ENCODE data around the gene C1QTNF4.
"Not testable (repeated sequence)": the region's sequence is repeated elsewhere in the genome, so short reads cannot be mapped to it uniquely, and the experiment has no call there.

C1QTNF4 gene

GRCh38 chr11:47593934-47594855 is at the start of gene C1QTNF4:
Gene C1QTNF4, minus strand, starts transcription at chr11:47594411. Its CDS starts 3,601 bp downstream, at chr11:47590810.
- DNase-seq: no peak

DNA sequence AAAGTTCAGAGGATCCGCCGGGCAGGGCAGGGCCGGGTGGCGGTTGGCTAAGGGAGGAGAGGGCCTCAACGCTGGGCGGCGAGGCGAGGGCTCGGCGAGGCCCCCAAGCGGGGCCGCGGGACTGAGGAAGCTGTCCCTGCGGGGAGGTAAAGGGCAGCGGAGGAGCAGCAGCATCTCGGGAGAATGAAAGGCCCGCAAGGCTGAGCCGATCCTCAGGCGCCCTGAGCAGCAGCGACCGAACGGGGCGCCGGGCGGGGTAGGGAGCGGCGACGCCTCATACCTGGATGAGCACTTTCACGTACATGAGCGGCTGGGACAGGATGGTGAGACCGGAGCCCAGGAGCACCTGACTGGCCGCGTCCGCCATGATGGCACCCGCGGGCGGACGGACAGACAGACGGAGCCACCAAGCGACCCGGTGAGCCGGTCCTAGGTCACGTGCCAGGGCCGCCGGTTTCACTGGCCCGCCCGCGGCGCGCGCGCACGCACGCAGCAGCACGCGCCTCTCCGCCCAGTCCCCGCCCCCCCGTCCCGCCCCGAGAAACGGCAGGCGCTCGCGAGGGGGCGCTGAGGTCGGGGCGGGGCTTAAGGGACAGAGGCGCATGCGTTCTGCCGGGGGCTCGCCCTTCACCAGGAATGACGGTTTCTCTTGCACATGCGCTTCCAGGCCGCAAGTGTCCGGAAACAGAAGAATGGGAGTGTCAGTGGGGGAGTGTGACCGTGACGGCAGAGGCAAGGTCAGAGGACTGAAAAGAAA is 48.1 kb upstream of the C1QTNF4 start, which contains the start of gene MTCH2:
MTCH2 (minus strand) TSS at position 461 of the 757 bp plus-strand sequence; CDS start at position 367, 94 bp downstream.
- peak; percentile 96 for DNase-seq

- no peak for DNase-seq
These were observed 47.4 kb upstream of the C1QTNF4 start for GRCh38 chr11:47641600-47642098.

DNA sequence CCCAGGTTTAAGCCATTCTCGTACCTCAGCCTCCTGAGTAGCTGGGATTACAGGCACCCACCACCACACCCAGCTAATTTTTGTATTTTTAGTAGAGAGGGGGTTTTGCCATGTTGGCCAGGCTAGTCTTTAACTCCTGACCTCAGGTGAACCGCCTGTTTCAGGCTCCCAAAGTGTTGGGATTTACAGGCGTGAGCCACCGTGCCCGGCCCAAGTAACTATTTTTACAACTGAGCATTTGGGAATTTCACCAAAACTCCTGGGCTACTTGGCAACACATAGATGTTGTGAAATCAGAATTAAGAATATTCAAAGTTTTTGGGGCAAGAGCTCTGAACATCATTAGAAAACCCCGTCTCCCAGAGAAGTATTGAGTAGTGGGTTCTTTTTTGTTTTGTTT is 46.3 kb upstream of the C1QTNF4 start:
- not testable (repeated sequence) for DNase-seq

GRCh38 chr11:47636331-47636730 is 42.1 kb upstream of the C1QTNF4 start:
- DNase-seq: not testable (repeated sequence)

DNA sequence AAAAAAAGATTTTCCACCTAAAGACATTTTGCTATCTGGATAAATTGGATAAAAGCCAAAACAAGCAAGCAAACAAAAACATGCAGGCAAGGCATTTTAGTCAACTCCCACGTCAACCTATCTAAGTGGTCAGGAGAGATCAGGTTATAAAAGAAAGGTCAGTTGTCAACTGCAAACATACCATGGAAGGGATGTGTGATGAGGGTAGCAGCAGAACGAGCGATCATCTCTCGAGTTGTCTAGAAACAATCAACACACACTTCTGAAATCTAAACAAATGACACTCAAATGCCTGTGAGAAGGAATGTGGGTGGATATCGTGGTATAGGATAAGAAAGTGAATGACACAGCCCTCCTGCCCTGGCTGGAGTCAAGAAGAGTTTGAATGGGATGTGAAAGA is 37.3 kb upstream of the C1QTNF4 start:
- no peak for DNase-seq

DNA sequence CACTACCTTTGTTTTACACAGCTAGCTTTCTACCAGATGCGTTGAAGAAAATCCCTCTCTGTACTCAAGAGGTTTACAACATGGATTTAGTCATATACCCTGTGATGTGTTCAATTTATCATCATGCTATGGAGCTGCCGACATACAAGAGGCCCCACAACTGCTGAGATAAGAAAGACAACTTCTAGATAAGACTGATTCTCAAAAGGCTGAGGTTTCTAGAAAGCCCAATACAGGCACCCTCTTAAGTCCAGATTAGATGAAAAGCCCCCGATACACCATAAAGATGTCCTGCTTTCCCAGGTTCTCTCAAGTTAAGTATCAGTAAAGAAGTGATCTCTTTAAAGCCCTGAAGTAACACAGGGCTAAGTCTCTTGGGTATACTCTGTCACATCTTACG is 33.8 kb upstream of the C1QTNF4 start:
- DNase-seq: no peak

GRCh38 chr11:47626234-47626633 is 32.0 kb upstream of the C1QTNF4 start:
- DNase-seq: no peak

DNA sequence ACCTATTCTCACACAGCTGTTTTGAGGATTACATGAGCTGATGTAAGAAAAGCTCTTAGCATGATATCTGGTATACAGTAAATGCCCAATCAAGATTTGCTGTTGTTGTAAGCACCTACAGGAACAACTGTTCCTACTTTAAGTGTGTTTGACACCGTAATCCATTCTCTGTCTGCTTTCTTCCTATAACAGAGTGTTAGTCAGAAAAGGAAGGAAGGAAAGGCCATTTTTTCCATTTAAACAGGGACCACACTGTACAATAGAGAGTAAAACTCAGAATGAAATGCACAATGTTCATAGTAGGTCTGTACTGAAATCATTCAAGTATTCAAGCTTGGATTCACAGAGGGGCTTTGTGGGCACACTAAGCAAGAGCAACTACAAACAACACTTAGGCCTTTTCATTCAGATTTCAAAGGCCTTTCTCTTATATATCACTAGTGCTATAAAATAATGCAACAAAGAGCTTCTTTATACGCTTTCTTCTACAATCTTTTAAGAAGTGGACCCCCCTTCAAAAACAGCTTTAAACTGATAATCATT is 26.7 kb upstream of the C1QTNF4 start:
- no peak for DNase-seq

- no peak for DNase-seq
These were observed 23.2 kb upstream of the C1QTNF4 start for GRCh38 chr11:47617417-47617809.

DNA sequence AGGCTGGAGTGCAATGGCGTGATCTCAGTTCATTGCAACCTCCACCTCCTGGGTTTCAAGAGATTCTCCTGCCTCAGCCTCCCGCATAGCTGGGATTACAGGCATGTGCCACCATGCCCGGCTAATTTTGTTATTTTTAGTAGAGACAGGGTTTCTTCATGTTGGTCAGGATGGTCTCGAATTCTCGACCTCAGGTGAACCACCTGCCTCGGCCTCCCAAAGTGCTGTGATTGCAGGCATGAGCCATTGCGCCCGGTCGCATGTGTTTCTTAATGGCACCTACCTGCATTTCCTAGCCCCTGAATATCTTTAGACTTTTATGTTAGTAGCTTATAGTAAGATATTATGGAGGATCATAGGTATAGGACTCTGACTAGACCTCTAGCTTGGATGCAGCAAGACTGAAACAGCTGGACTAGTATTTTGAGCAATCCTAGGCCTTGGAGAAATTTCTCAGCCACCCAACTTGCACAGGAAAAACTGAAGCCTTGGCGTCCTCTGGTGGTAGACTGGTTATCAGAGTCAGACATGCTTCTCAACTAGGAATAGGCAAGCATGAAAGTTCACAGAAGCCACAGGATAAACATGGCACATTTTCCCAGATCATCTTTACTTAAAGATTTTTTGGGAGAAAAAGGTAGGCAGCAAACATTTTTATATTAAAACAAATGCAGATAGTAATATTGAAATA is 22.7 kb upstream of the C1QTNF4 start:
- DNase-seq: peak; percentile 20 to 42

DNA sequence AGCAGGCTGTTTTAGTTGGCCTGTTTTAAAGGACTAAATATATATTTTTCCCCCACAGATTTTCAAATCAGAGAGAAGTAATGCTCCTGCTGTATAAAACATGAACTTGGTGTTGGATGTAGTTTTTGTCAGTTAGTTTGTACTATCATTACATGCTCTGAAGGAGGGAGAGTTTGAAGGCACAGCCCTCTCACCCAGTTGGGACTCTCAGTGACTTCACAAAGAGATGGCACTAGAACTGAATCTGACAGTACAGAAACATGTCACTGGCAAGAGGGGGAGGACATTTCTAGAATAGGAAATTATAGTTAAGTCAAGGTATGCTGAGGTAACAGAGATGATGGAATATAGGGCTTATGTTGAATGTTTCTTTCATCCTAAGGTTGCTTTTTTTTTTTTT is 21.0 kb upstream of the C1QTNF4 start:
- DNase-seq: no peak

DNA sequence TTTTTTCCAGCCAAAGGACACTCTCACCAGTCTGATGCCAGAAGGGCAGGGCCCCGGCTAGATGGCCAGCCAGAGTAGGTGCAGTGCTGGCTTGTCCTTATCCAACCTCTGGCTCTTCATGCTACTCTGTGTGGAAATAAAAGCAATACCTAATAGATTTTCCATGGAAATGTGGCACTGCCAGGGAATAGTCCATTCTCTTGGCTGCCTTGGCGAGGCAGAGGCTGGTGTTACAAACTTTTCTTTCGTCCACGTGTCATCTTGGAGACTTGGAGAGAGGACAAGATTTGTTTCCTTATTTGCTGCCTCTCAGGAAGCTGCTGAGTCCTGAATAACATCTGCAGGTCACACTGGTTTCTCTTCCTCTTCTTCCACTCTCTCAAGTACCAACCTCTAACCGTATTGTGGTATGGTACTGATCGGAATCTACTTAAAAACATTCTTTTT is 17.2 kb upstream of the C1QTNF4 start:
- DNase-seq: no peak

DNA sequence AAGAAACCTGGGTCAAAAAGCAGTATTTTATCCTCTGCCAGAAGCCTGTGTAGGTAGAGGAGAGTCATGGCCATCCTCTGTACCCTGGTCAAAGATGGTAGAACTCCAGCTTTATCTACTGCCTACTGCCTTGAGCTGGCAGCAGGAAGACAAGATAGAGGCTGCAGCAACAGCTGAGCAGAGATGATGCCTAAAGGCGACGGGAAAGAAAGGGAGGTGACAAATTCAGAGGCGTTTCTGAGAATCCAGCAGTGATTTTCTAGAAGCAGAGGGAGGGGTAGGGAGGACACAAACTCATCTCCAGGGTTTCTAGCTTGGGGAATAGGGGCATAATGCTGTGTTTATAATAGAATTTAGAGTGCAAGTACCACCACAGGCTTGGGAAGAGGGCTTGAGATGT is 15.5 kb upstream of the C1QTNF4 start:
- no peak for DNase-seq

DNA sequence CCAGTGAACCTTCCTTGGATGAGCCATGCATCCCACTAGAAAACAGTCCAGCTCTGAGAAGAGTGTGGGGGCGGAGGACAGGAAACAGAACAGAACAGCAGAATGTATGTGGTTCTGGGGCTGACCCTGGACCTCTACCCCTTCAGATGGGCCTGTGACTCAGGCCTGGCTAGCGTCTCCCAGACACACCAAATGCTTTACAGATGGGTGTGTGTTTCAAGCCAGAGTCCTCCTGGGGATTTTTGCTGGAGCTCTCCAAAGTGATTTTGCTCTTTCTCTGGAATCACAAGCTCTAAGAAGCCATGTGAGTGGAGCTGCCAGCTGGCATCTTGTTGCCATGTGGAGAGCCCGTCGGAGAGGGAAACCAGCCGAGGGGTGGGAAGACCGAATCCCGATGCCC is 13.2 kb upstream of the C1QTNF4 start:
- no peak for DNase-seq

- DNase-seq: no peak
These were observed 12.5 kb upstream of the C1QTNF4 start for GRCh38 chr11:47606731-47607130.

- DNase-seq: no peak
These were observed 11.7 kb upstream of the C1QTNF4 start for GRCh38 chr11:47605921-47606320.

DNA sequence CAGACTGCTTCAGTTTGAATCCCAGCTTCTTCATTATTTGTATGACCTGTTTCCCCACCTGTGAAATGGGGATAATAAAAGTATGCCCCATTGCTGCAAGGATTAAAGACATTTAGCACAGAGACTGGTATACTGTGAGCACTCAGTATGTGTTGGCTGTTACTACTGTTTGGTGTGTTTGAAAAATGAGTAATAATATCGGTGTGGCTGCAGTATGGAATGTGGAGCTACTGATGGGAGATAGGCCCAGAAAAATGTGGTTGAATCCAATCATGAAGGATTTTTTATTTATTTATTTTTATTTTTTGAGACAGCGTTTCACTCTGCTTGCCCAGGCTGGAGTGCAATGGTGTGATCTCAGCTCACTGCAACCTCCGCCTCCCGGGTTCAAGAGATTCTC is 9.1 kb upstream of the C1QTNF4 start:
- DNase-seq: no peak

GRCh38 chr11:47599902-47600301 is 5.7 kb upstream of the C1QTNF4 start:
- DNase-seq: no peak

DNA sequence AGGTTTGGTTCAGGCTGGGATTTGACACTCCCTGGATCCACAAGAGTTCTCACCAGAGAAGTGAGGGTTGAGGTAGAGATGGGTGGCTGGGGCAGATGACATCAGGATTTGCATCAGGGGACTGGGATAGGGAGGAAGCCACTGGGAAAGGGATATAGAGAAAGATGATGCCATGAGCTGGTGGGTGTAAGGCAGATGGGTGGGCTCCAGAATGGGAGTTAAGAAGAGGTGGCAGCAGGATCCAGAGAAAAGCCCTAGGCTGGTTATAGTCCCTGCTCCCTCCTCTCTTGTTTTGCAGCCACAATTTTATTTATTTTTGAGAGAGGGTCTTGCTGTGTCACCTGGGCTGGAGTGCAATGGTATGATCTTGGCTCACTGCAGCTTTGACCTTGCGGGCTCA is 1.8 kb upstream of the C1QTNF4 start:
- no peak for DNase-seq

GRCh38 chr11:47595029-47595428 is 818 bp upstream of the C1QTNF4 start:
- no peak for DNase-seq

DNA sequence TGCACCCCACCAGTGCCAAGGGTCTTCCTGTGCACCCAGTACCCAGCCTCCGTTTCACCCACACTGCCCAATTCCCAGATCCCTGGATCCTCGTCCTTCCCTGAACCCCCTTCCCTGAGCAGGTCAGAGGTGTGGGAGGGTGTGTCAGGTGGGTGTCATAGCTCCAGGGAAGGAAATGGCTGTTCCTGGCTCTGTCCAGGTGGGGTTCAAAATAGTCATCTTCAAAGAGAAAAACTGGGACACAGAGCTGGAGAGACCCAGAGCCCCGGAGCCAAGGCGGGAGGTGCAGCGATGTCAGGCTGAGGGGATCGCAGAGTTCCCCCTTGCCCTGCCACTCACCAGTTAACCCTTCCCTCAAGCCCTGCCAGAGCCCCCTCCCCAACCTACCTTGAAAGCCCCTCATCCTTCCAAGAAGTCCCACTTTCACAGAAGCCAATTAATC is 698 bp downstream of the C1QTNF4 start:
- DNase-seq: no peak

DNA sequence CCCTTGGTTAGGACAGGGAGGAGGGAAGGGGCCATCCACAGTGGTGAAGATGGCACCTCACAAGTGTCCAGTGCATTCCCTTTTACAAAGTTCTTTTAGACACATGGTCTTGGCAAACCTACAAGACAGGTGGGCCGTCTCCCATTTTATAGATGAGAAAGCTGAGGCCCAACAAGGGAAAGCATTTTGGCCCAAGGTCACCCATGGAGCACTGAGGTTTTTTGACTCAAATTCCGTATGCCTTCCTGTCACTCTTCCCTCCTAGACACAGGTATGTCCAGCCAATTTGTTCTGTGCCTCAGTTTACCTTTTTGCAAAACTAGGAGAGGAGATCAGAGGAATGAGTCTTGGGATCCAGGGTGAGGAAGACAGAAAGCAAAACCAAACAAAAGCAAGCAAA is 1.2 kb downstream of the C1QTNF4 start:
- no peak for DNase-seq

All from SHP77 (cell line).